Limb (tissue), 2 donors: Measurements from ENCODE around the gene ROBO1.

ENCODE experiments used
- DNase-seq, 2 donors: peaks; one replicate each; pipeline ENCODE4 v3.0.0-alpha.2; 2016; ENCODE audit errors: extremely low spot score in 2 of 2

The ROBO1 gene

GRCh38 chr3:78880603-78881461, 887.0 kb downstream of the ROBO1 start:
- no peak for DNase-seq

DNA sequence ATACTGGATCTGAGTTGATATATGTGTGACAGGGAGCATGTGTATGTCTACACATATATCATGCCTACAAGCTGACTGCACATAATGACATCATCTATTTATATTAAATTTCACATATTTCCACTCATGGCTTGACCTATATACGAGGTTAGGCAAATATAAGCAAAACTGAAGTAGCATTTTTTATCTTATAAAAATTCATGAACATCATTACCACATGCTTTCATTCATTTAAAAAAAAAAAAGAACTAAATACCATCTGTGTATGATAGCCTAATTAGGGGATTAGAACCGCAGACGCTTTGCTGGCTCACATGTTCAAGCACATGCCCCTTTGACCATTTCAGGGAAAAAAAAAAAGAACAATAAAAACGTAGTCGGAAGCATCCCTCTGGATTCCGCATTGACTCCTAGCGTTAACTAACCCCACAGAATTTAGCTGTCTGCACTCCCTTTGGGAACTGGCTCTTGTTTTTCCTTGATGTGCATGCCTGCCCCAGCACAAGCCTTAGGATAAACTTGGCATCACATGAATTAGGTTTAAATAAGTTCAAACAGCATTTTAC, 888.4 kb downstream of the ROBO1 start:
- no peak for DNase-seq

- DNase-seq: no peak
Observed at GRCh38 chr3:78878789-78879188, 889.0 kb downstream of the ROBO1 start.

- no peak for DNase-seq
Observed at GRCh38 chr3:78878011-78878410, 889.8 kb downstream of the ROBO1 start.

GRCh38 chr3:78875851-78876250, 891.9 kb downstream of the ROBO1 start:
- no peak for DNase-seq

DNA sequence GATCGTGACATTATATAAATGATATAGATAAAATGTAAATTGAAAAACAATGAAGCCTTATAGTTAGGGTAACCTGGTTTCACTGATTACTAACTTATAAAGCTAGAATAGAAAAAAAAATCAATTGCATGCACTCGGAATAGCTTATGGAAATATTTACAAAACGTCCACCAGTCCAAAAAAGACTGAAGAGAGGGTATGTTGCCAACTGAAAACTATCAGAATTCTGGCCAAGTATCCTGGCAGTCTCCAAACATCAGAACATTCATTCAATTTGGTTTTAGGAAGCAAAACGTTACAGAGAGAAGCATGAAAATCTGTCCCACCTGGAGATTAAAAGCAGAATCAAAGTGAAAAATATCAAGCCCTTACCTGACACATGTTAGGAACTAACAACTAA, 892.4 kb downstream of the ROBO1 start:
- DNase-seq: no peak

- DNase-seq: no peak
Observed at GRCh38 chr3:78873641-78874040, 894.2 kb downstream of the ROBO1 start.

GRCh38 chr3:78872195-78872594, 895.6 kb downstream of the ROBO1 start:
- peak in 1 of 2 donors; percentile 47 for DNase-seq

GRCh38 chr3:78871048-78871447, 896.8 kb downstream of the ROBO1 start:
- DNase-seq: no peak

DNA sequence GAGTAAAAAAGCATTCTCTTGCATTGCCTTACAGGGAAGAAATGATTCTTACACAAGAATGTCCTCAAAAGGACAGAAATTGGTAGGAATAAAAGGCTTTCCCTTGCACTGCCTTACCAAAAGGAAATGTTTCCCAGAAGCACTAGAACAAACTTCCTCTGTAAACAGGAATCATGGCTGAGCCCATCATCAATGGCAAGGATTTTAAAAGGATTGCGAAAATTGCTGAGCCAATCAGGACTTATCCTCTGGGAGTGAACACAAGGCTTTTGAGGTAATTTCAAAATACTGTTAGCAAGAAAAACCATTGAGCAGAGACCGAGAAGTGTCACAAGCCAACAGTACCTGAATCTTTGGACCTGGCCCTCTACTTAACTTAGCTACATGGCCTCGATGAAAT, 897.3 kb downstream of the ROBO1 start:
- no peak for DNase-seq

DNA sequence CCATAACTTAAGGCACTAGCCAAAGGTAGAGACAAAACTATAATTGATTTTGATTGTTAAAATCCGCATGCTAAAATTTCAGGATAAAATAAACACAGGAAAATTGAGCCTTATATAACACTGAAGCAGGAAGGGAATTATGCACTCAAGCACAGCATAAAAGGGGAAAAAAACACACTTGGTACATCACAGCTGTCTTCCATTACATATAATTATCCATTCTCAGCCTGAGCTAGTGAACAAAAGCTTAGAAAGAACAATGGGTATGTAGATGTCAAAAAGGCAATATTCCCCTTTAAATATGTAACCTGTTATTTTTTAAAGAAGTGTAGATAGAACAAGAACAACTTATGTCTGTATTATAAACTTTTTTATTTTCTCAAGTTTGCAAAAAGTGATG, 899.2 kb downstream of the ROBO1 start:
- DNase-seq: no peak

- DNase-seq: no peak
Observed at GRCh38 chr3:78867409-78868372, 900.1 kb downstream of the ROBO1 start.

DNA sequence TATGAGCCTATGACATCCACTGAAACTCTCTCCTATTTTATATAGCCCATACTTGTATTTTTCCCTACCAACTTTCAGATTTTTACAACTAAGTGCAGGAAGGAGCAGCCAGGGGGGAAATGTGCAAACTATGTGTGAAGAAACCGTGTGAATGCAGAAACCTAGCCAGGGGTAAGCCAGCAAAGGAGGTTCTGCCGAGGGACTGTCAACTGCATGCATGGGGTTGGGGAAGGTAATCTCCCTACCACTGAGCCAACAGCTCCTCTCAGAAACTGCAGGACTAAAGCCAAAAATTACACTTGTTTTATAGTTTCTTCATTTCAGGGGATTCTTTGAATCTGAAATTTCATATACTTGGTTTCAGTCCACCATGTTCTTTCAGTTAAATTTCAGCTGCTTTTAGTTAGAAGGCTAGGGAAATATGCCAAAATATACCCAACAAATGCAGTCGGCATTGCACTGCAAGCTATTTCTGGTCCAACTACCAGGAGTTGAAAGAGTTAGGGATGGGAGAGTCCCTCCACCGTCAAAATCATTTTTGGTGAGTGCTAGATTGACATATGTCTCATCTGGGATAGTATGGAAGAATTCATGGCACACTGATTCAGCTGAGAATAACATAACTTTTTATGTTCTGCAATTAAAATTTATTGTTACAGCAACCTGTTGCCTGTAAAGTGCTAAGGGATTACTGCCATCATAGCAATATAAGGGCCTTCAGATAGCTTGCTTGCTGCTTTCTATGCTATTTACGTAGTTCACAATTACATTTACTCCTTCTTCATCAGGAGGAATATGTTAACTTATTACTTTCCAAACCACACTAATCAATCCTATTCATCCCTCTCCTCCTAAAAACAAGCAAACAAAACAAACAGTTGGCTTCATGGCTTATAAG, 904.2 kb downstream of the ROBO1 start:
- DNase-seq: peak; percentile 38 to 61

DNA sequence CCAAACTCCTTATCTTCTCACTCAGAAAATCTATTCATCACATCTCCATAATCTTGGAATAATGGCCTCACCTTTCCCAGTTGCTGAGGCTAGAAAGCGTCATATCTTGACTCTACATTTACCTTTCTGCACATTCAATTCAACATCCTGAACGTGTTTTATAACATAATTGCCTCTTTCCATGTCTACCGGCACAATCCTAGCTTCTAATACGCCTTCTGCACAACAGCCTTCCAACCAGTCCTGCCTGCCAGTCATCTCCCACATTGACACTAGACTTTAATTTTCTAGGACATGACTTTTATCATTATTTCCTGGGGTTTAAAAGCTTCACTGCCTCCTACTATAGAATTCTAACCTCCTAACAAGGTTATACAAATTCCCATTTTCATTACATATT, 906.6 kb downstream of the ROBO1 start:
- DNase-seq: no peak

GRCh38 chr3:78860567-78860966, 907.2 kb downstream of the ROBO1 start:
- DNase-seq: no peak

- no peak for DNase-seq
Observed at GRCh38 chr3:78858910-78859309, 908.9 kb downstream of the ROBO1 start.

GRCh38 chr3:78858174-78858573, 909.6 kb downstream of the ROBO1 start:
- no peak for DNase-seq

DNA sequence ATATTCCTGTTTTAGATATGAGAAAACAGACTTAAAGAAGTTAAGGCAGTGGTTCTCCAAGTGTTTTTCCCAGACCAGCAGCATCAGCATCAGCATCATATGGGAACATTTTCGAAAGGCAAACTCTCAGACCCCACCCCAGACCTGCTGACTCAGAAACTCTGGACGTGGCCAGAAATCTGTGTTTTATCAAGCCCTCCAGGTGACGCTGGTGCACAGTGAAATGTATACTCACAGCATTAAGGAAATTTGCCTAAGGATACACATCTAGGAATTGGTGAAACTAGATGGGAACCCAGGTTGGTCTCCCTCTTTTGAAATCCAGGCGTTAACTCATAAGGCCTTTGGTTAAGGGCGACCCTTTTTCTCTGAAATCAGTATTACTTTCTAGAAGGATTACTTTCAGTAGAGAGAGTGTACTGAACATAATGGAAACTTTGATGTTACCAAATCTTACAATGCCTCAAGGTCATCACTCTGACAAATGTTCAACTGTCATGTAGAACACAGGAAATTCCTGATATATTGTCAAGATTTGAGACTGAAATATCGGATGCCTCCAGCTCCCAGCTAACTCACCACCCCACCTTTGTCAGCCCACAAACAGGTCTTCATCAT, 910.2 kb downstream of the ROBO1 start:
- DNase-seq: no peak

DNA sequence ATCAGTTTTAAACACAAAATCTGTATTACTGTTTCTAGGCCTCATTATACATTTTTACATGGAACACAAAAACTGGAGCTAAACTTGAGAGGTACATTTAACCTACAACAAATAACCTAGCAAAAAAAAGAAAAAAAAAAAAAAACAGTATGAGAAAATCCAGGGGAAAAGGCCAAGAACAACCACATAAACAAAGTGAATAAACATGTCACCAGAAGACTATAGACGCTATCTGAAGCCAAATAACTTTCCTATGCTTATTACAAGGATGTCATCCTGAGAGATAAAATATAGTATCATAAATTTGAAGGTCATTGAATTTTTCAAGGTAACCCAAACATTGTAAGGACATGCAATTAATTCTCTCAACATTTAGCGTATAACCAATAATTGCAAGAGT, 911.6 kb downstream of the ROBO1 start:
- no peak for DNase-seq

DNA sequence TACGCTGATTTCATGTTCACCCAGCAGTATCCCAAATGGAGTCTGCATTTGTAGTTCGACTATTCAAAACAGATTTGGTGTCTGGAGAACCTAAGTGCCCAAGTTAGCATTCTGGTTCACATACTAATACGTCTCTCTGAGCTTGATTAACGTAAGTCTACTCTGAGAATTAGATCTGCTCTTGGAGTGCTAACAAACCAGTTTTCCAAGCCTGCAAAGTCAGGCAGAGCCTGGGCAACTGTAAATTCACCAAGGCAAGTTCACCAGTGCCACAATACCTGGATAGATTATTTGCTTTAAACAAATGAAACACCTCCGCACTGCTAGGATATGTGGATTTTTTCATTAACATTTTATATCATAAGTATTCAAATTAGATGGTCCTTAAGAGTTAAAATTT, 912.6 kb downstream of the ROBO1 start:
- DNase-seq: no peak
